Adrenal gland (tissue), 12 donors: ENCODE results near the gene CDH4. TPM values are rescaled to one million over a fixed set of nuclear protein-coding genes. Genes with fewer than 3 reads are reported as not detected.

ENCODE experiments used
- DNase-seq, 7 donors: peaks; one replicate each; pipeline ENCODE4 v3.0.0-alpha.2; 2019 to 2020
- H3K27ac ChIP-seq, 5 donors: fragments of 200-600 bp; sonication (generic) in 4 of 5; 1 replicate in 3 of 5; 2 replicates in 2 of 5; pipeline versions ENCODE4 v1.5.1 to v1.8.0; 2016 to 2020; ENCODE audit warnings: mild to moderate bottlenecking in 1 of 5
- H3K27me3 ChIP-seq: fragments of 200-600 bp; 2 replicates; pipeline ENCODE4 v1.8.0; 2021
- H3K36me3 ChIP-seq, 2 donors: fragments of 200-600 bp; replicated peaks in 1 of 2; 1 replicate in 1 of 2; 2 replicates in 1 of 2; pipeline versions ENCODE4 v1.5.1 to v1.8.0; 2018 to 2022
- H3K4me1 ChIP-seq, 2 donors: fragments of 200-600 bp; replicated peaks in 1 of 2; 1 replicate in 1 of 2; 2 replicates in 1 of 2; pipeline versions ENCODE4 v1.5.1 to v1.8.0; 2018 to 2021
- H3K4me3 ChIP-seq, 4 donors: fragments of 200-600 bp; sonication (generic) in 3 of 4; one replicate each; pipeline ENCODE4 v1.5.1; 2016 to 2018
- H3K9me3 ChIP-seq, 3 donors: fragments of 200-600 bp; sonication (generic) in 1 of 3; replicated peaks in 1 of 3; 1 replicate in 2 of 3; 2 replicates in 1 of 3; pipeline versions ENCODE4 v1.5.1 to v1.8.0; 2016 to 2021
- CTCF ChIP-seq, 6 experiments: fragments of 450-650 bp in 4 of 6; fragments of 200-600 bp in 2 of 6; sonication (generic) in 1 of 6; IDR thresholded peaks; 1 replicate in 5 of 6; 2 replicates in 1 of 6; pipeline versions ENCODE4 v1.5.1 to v1.8.0; 2016 to 2021; ENCODE audit warnings: antibody characterized with exemption in 6 of 6, mild to moderate bottlenecking in 2 of 6, moderate library complexity in 1 of 6
- POLR2A ChIP-seq, 2 donors: fragments of 450-650 bp; IDR thresholded peaks; one replicate each; pipeline ENCODE4 v1.6.1; 2017; ENCODE audit warnings: antibody characterized with exemption in 2 of 2, mild to moderate bottlenecking in 2 of 2, moderate library complexity in 1 of 2
- WGBS, 4 donors: extraction: QIAGEN DNeasy Blood & Tissue Kit in 2 of 4; methylation state at CpG; one replicate each; pipeline versions ENCODE4 v1.1.5 to v1.1.7; 2013 to 2017; 5-methylcytosine and 5-hydroxymethylcytosine counted together
- intact Hi-C, 2 donors: fragments of 100-400 bp; cut with DNase I; formaldehyde crosslinking; loops; one replicate each; pipeline versions ENCODE4 v1.14.1 to v1.15.0; 2022 to 2023
- polyA plus RNA-seq, 3 donors: library from polyadenylated mRNA; stranded (reverse); fragments of 200-250 nt in 2 of 3; fragments of 350-450 nt in 1 of 3; fragmentation: Illumina TruSeq in 1 of 3; extraction: RNeasy Lipid Tissue Mini Kit (QIAGEN cat#74804) in 1 of 3; gene quantifications; one replicate each; pipeline ENCODE4 v1.2.3, GENCODE V29; 2013 to 2014
- total RNA-seq, 9 donors: library from RNA; depleted of rRNA in 4 of 9; stranded (reverse); fragments of >200 nt in 4 of 9; fragments of 120-200 nt in 1 of 9; fragmentation: NEBNext Ultra II Directional in 1 of 9; extraction: Animal tissue kit (Norgen Biotek cat#: 25700) in 1 of 9; gene quantifications; one replicate each; pipeline versions ENCODE4 v1.1.0 to v1.2.4, GENCODE V29; 2013 to 2023
- donor health status: healthy with polysubstance abuse.
- donor health status: Bipolar disorder and iron deficiency.
- donor health status: DM: yes; HTN: yes; CAD: no.
- donor health status: DM: no; HTN: no; CAD: no.
- donor health status: DM: no; HTN: no; CAD: no.
- donor health status: DM: yes; HTN: yes; CAD: no.

Gene CDH4
- total and polyA plus RNA-seq, 12 donors: 0.08 to 0.53 (median 0.20) TPM; not detected in 3

GRCh38 chr20:61661583-61661982, 409.5 kb downstream of the CDH4 start:
- Histone ChIP-seq H3K9me3 (no peaks in the 10 kb centered on the region), H3K4me1 (no peaks in the 10 kb centered on the region), H3K27ac (no peak overlapping the region), H3K27me3 (no peaks in the 10 kb centered on the region), H3K4me3 (no peak overlapping the region), H3K36me3 (no peaks in the 10 kb centered on the region)
- DNase-seq: no peak
- intact Hi-C loops: no loop called here
- 76 to 90% (median 83%) methylated on average over 10 to 13 of the region's 13 CpGs for WGBS, 4 donors
- TF ChIP-seq POLR2A (IDR thresholded peaks at IDR 0.05) (no peak), CTCF (IDR thresholded peaks at IDR 0.05) (no peak)

- TF ChIP-seq CTCF (IDR thresholded peaks at IDR 0.05) (no peak), POLR2A (IDR thresholded peaks at IDR 0.05) (no peak)
- 66 to 82% (median 78%) methylated on average over 14 to 32 of the region's 32 CpGs for WGBS, 4 donors
- no peak for DNase-seq
- no peaks in the 10 kb centered on the region for H3K27me3 ChIP-seq
- no peak overlapping the region for H3K27ac ChIP-seq
- H3K4me3 ChIP-seq: no peak overlapping the region
- no peaks in the 10 kb centered on the region for H3K36me3 ChIP-seq
- intact Hi-C loops: no loop called here
- H3K4me1 ChIP-seq: no peaks in the 10 kb centered on the region
- H3K9me3 ChIP-seq: no peaks in the 10 kb centered on the region
These were observed 410.3 kb downstream of the CDH4 start for GRCh38 chr20:61662226-61662967.

- no peak overlapping the region for H3K27ac ChIP-seq
- no peaks in the 10 kb centered on the region for H3K4me1 ChIP-seq
- DNase-seq: no peak
- no peaks in the 10 kb centered on the region for H3K9me3 ChIP-seq
- no peak overlapping the region for H3K4me3 ChIP-seq
- no peaks in the 10 kb centered on the region for H3K36me3 ChIP-seq
- no peaks in the 10 kb centered on the region for H3K27me3 ChIP-seq
- 78 to 82% (median 80%) methylated on average over 9 to 13 of the region's 13 CpGs for WGBS, 4 donors
- no peak for TF ChIP-seq CTCF (IDR thresholded peaks at IDR 0.05)
- TF ChIP-seq POLR2A (IDR thresholded peaks at IDR 0.05): no peak
- intact Hi-C loops: no loop called here
These were observed 410.9 kb downstream of the CDH4 start for GRCh38 chr20:61662968-61663331.

GRCh38 chr20:61663521-61664425, 411.7 kb downstream of the CDH4 start:
- H3K27me3 ChIP-seq: no peaks in the 10 kb centered on the region
- H3K9me3 ChIP-seq: no peaks in the 10 kb centered on the region
- no peaks in the 10 kb centered on the region for H3K4me1 ChIP-seq
- no peak overlapping the region for H3K27ac ChIP-seq
- H3K36me3 ChIP-seq: no peaks in the 10 kb centered on the region
- DNase-seq: no peak
- H3K4me3 ChIP-seq: no peak overlapping the region
- intact Hi-C loops: no loop called here
- WGBS, 4 donors: 78 to 88% (median 84%) methylated on average over 18 to 30 of the region's 30 CpGs
- TF ChIP-seq POLR2A (IDR thresholded peaks at IDR 0.05) (no peak), CTCF (IDR thresholded peaks at IDR 0.05) (no peak)
